Measurements from ENCODE around the gene PTEN.

Gene PTEN

GRCh38 chr10:87921931-87922688, 58.7 kb downstream of the PTEN start:
- no peak for DNase-seq (ENCODE audit: extremely low spot score)
- POLR2A ChIA-PET = no interaction called here
- CTCF ChIA-PET = no interaction called here
- no peak for TF ChIP-seq CTCF (IDR thresholded peaks at IDR 0.05; ENCODE audit: control extremely low read depth, extremely low read depth, low read depth, missing control alignments)

DNA sequence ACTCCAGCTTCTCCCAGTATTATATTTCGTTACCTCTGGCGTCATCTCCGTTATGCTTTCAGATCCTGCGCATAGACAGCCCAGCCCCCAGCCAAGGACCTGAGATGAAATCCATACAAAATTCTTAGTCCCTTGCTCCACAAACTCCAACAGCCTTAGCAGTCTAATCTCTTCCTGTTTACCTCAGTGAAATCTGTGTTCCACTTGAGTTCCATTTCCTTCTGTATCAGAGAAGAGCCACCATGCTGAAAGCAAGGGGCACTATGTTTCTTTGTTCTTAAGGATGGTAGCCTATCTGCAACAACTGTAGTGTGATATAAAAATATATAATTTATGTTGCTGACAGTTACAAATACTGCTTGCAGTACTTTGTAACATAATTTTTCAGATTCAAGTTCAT, 59.8 kb downstream of the PTEN start:
- DNase-seq (ENCODE audit: extremely low spot score) = no peak
- POLR2A ChIA-PET = no interaction called here
- no peak for TF ChIP-seq CTCF (IDR thresholded peaks at IDR 0.05; ENCODE audit: control extremely low read depth, extremely low read depth, low read depth, missing control alignments)
- CTCF ChIA-PET = no interaction called here

- POLR2A ChIA-PET = interaction anchor here (1.2 kb wide), 1 partner anchor 12 kb away, joined by 5 read pairs; no protein-coding TSS in a partner anchor
- no peak for TF ChIP-seq CTCF (IDR thresholded peaks at IDR 0.05; ENCODE audit: control extremely low read depth, extremely low read depth, low read depth, missing control alignments)
- DNase-seq (ENCODE audit: extremely low spot score) = no peak
- CTCF ChIA-PET = interaction anchor here (0.8 to 1.7 kb wide), 2 partner anchors 9 kb away, joined by 3 to 7 read pairs; no protein-coding TSS in a partner anchor
These were observed 62.1 kb downstream of the PTEN start for GRCh38 chr10:87925570-87925969.

- ChIA-PET CTCF (interaction anchor here (0.8 to 1.6 kb wide), 9 partner anchors 9 to 463 kb away, joined by 3 to 5 read pairs (median 3); partner anchors contain the start of genes KLLN and PTEN), POLR2A (no interaction called here)
- TF ChIP-seq CTCF (IDR thresholded peaks at IDR 0.05; ENCODE audit: control extremely low read depth, extremely low read depth, low read depth, missing control alignments) = no peak
- no peak for DNase-seq (ENCODE audit: extremely low spot score)
These were observed 63.7 kb downstream of the PTEN start for GRCh38 chr10:87927091-87927490.

DNA sequence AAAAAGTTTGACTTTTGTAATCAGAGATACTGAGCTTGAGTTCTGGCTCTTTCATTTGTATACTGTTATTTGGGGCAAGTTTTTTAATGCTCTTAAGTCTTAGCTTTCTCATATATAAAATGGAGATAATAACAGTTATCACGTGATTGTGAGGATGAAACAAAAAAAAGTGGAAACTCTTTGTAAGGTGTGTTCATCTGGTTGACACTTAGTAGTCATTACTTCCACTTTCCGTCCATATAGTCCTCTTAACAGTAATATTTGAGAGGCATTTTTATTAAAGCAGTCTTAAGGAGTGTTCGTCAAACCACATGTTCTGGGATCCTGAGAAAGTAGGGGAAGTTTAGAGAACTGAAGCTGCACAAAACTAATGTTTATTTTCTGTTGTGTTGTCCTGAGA, 65.6 kb downstream of the PTEN start:
- no peak for DNase-seq (ENCODE audit: extremely low spot score)
- ChIA-PET CTCF (interaction anchor here (1.0 to 1.3 kb wide), 3 partner anchors 10 to 67 kb away, joined by 3 to 4 read pairs (median 3); no protein-coding TSS in a partner anchor), POLR2A (no interaction called here)
- no peak for TF ChIP-seq CTCF (IDR thresholded peaks at IDR 0.05; ENCODE audit: control extremely low read depth, extremely low read depth, low read depth, missing control alignments)

DNA sequence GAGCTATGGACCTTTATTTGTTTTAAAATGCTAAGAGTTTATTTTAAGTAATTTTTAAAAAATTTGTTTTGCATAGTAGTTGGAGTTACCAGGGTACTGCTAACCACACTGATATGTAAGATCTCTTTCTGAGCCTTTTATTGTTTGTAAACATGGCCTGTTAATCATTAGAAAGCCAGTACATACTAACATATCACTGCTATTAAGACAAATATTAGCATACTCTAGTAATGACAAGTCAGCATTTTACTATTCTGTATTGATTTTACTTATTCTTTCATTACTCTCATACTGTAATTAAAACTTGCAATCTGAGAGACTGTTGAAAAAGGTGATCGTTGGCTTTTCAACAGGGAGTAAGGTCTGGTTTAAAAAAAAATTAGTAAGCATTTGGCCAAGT, 66.7 kb downstream of the PTEN start:
- POLR2A ChIA-PET = no interaction called here
- no peak for DNase-seq (ENCODE audit: extremely low spot score)
- CTCF ChIA-PET = interaction anchor here (1.0 to 1.3 kb wide), 2 partner anchors 9 to 60 kb away, joined by 3 read pairs; no protein-coding TSS in a partner anchor
- no peak for TF ChIP-seq CTCF (IDR thresholded peaks at IDR 0.05; ENCODE audit: control extremely low read depth, extremely low read depth, low read depth, missing control alignments)
